GM18858 (cell line): Measurements from ENCODE around the gene PAX5.

Source experiments
- ATAC-seq: cut with Tn5 transposase; IDR thresholded peaks from one replicate; pipeline ENCODE4 v1.9.1; 2021; ENCODE audit not compliant: unreplicated experiment

Gene PAX5

GRCh38 chr9:36962691-36963090 is 71.4 kb downstream of the PAX5 start:
- no peak for ATAC-seq

- ATAC-seq, result no peak
Measured at GRCh38 chr9:36961561-36962325, 72.3 kb downstream of the PAX5 start.

GRCh38 chr9:36961051-36961450 is 73.0 kb downstream of the PAX5 start:
- no peak for ATAC-seq

GRCh38 chr9:36960575-36960955 is 73.5 kb downstream of the PAX5 start:
- no peak for ATAC-seq

- no peak for ATAC-seq
Measured at GRCh38 chr9:36959681-36960574, 74.1 kb downstream of the PAX5 start.

GRCh38 chr9:36956908-36957307 is 77.2 kb downstream of the PAX5 start:
- no peak for ATAC-seq

- no peak for ATAC-seq
Measured at GRCh38 chr9:36950389-36950788, 83.7 kb downstream of the PAX5 start.

GRCh38 chr9:36949466-36949865 is 84.6 kb downstream of the PAX5 start:
- ATAC-seq, result no peak

- no peak for ATAC-seq
Measured at GRCh38 chr9:36948051-36948450, 86.0 kb downstream of the PAX5 start.

- no peak for ATAC-seq
Measured at GRCh38 chr9:36946653-36947052, 87.4 kb downstream of the PAX5 start.

GRCh38 chr9:36945999-36946398 is 88.1 kb downstream of the PAX5 start:
- no peak for ATAC-seq

GRCh38 chr9:36942891-36943290 is 91.2 kb downstream of the PAX5 start:
- no peak for ATAC-seq

GRCh38 chr9:36941441-36941840 is 92.6 kb downstream of the PAX5 start:
- no peak for ATAC-seq

GRCh38 chr9:36940881-36941280 is 93.2 kb downstream of the PAX5 start:
- no peak for ATAC-seq

GRCh38 chr9:36940500-36940853 is 93.6 kb downstream of the PAX5 start:
- ATAC-seq, result no peak

- no peak for ATAC-seq
Measured at GRCh38 chr9:36939655-36940499, 94.2 kb downstream of the PAX5 start.

- ATAC-seq, result no peak
Measured at GRCh38 chr9:36939214-36939613, 94.9 kb downstream of the PAX5 start.

GRCh38 chr9:36938617-36939016 is 95.5 kb downstream of the PAX5 start:
- no peak for ATAC-seq

GRCh38 chr9:36937951-36938350 is 96.1 kb downstream of the PAX5 start:
- ATAC-seq, result no peak

GRCh38 chr9:36937346-36937745 is 96.7 kb downstream of the PAX5 start:
- ATAC-seq, result no peak

- ATAC-seq, result no peak
Measured at GRCh38 chr9:36936498-36936831, 97.6 kb downstream of the PAX5 start.
